ENCODE data around the gene MYO10.
"Not testable (repeated sequence)": the region's sequence is repeated elsewhere in the genome, so short reads cannot be mapped to it uniquely, and the experiment has no call there.

Gene MYO10

DNA sequence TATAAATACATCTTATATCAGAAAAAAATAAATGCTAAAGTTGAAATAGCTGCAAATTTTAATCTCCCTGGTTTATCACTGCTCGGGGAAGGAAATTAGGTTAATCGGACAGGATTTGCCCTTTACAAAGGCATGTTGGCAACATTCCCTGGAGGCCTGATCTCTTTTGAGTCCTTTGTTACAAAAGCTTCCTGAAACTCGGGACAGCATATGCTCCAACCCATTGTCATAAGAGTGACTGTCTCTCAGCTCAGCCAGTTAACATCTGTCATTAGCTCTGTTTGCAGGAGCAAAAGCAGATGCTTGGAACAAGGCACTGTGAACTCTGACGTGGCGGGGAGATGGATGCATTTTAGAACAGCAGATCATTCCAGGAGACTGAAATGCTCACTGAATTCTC lies 80.6 kb downstream of the MYO10 start:
- DNase-seq = no peak

DNA sequence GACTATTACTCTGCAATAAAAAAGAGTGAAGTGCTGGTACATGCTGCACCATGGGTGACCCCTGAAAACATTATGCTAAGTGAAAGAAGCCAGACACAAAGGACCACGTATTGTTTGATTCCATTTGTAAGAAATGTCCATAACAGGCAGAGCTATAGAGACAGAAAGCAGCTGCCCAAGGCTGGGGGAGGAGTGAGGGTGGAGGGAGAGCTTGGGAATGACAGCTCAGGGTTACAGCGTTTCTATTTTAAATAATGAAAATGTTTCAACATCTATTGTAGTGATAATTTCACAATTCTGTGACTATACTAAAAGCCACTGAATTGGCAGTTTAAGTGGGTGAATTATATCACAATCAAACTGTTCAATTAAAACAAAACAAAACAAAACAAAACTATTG lies 81.7 kb downstream of the MYO10 start:
- no peak for DNase-seq

DNA sequence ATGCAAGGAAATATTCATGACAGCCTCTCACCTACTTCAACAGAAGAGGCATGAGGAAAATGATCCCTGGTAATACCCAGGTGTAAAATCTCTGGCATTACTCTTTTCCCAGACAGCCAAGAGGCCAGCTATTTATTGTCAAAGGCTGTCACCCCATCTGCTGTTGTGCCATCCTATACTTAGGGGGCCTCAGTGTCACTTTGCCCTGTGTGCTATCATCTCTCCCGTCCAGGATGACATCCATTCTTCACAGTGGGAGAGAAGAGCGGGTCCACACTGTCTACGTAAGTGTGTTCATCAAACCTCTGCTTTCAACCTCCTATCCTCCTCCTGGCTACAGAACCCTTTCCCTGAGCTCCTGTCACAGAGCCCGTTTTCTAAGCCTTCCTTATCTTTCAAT lies 82.6 kb downstream of the MYO10 start:
- DNase-seq = no peak

DNA sequence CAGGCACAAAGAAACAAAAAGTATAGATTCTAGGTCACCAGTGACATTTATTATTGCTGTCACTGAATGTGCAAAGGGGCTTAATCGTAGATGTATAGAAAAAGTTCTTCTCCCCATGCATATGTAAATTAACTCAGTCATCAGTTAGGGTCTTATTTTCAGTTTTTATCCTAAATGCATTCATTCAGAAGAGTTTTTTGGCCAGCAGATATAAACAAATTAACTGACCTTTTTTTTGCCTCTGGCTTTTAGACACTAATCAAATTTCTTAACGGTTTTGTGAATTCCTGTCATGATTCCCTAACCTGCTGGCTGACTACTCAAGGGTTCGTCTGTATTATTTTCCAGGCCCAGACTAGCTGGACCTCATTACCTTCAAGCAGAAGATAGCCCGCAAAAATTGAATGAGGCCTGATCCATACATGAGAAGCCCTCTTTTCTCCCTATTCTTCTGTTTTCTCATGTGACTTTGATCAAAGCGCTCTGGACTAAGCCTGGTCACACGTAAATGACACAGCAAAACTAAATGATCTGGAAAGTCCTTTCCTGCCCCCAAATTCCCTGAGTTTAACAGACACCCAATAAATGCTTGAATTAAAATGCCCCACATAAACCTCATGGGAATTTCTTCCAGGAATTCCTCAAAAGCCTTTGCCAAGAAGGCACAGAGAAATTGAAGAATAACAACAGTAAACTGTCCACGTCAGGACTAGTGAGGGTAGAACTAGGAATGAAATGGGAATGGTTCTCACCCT lies 83.7 kb downstream of the MYO10 start:
- DNase-seq = no peak

DNA sequence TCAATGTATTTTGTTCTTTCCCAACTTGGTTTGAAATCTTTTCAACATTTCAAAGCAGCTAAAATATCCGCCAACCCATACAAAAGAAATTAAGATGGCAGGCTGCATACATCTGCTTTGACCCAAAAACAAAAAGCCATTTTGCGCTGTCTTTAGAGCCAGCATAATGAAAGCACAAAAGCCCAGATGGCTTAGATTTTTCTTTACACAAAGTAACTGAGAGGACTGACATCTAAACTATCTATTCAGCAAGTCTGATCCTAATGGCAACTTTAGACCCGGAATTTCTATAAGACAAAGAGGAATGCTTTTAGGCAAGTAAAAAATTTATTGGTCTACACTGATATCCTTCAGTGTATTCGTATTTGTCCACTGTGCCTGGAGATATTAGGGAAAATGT lies 86.3 kb downstream of the MYO10 start:
- DNase-seq = no peak

DNA sequence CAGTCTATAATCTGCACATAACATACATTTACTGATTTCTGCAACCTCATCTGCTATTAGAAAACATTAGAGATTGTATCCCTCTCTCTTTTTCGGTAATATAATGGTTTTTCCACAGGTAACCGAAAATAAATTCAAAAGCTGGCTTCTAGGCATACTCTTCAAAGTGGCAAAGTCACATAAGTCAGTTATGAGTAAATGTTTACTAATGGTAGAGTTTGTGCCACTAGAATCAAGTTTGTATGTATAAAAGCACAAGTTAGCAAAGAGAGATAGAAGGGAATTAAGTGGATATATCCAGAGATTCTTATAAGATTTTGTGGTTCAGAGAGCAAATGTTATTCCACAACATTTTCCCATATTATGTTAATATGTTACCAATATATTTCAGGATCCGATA lies 86.9 kb downstream of the MYO10 start:
- DNase-seq = no peak

DNA sequence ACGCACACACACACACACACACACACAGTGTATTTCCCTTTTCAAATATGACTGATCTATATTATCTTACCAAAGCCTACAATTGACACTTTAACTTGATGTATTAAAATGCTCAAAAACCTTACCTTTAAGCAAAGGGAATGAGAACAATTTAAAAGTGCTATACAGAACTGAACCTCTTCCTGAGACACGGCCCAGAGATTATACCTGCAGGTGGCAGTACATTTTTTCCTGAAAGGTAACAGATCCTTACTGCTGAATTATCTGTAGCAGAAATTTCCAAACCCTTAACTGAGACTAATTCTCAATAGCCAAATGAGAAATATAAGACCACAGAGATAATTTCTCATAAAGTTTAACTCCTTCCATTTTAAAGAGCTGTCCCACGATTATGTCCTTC lies 91.1 kb downstream of the MYO10 start:
- DNase-seq = no peak

DNA sequence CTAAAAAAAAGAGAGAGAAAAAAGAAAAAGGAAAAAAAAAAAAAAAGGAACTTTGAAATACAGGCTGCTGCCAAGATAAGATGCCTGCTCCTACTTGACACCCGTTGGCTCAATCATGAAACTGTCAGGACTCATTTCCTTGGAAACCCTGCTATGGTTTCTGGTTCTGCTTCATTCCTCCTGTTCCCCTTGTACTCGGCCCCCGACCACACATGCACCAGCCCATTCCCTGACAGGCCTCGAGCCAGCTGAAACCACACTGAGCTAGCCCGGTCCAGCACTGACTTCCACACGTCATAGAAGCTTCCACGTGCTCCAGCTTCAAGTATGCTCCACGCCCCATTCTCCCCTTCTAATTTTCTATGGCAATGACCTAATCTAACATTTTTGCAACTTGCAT lies 93.2 kb downstream of the MYO10 start:
- no peak for DNase-seq

DNA sequence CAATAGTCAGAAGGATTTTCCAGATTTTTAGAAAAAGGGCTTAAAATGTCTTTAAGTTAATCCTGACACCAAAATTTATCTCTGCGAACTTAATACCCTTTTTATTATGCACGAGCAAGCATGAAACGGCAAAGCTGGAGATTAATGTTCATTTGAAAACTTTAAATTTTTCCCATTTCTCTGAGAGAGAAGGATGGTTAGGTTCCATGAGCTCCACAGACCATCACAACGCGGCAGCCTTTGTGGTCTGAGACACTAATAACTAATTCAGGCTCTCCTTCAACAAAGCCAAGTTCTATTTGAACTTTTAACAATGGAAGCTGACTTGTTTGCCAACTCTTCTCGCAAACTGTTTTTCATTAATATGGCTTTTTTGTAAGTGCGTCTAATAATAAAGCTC lies 94.7 kb downstream of the MYO10 start:
- DNase-seq = no peak

DNA sequence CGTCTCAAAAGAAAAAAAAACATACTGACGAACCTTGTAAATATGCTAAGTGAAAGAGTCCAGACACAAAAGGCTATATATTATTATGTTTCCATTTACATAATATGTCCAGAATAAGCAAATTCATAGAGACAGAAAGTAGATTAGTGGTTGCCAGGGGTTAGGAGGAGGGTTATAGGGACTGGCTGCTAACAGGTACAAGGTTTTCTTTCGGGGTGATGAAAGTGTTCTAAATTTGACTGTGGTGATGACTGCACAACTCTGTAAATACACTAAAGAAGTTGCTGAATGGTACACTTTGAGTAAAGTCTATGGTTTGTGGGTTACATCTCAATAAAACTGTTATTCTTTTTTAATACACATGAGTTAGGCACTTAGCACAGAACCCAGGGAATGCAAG lies 98.8 kb downstream of the MYO10 start:
- no peak for DNase-seq

DNA sequence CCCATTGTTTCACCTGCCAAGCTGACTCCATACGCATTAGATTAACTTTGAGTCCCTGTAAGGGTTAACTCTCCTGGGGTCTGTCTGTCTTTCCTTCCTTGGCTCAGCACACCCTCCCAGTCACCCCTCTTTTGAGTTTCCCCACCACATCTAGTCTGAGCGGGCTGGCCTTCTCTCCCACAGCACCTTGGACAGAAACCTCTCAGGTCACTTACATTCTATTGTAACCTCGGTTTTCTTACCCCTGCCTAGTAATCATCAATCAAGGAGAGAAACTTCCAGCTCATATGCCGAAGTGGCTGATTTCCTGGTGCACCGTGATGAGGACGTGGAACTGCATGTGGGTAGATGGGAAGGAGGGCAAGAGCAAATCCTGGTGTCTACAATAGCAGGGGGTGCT lies 102.1 kb downstream of the MYO10 start:
- DNase-seq = no peak

DNA sequence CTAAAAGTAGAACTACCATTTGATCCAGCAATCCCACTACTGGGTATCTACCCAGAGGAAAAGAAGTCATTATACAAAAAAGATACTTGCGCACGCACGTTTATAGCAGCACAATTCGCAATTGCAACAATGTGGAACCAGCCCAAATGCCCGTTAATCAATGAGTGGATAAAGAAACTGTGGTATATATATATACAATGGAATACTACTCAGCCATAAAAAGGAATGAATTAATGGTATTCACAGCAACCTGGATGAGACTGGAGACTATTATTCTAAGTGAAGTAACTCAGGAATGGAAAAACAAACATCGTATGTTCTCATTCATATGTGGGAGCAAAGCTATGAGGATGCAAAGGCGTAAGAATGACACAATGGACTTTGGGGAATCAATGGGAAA lies 104.8 kb downstream of the MYO10 start:
- DNase-seq = not testable (repeated sequence)

DNA sequence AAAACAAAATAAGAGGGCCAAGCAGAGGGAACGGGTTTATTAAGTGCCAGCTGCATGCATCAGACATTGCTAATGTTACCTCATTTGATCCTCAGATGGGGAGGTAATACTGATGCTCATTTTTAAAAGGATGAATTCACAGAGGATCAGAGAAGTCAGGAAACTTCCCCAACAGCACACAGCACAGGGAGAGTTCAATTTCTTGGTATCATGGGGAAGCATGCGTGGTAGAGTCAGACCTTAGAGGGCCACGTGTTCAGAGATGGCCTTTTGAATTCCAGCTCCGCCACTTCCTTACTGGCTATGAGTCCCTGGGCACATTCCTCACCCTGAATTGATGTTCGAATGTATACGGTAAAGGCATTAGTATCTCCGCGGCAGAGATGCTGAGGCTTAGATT lies 108.3 kb downstream of the MYO10 start:
- no peak for DNase-seq

DNA sequence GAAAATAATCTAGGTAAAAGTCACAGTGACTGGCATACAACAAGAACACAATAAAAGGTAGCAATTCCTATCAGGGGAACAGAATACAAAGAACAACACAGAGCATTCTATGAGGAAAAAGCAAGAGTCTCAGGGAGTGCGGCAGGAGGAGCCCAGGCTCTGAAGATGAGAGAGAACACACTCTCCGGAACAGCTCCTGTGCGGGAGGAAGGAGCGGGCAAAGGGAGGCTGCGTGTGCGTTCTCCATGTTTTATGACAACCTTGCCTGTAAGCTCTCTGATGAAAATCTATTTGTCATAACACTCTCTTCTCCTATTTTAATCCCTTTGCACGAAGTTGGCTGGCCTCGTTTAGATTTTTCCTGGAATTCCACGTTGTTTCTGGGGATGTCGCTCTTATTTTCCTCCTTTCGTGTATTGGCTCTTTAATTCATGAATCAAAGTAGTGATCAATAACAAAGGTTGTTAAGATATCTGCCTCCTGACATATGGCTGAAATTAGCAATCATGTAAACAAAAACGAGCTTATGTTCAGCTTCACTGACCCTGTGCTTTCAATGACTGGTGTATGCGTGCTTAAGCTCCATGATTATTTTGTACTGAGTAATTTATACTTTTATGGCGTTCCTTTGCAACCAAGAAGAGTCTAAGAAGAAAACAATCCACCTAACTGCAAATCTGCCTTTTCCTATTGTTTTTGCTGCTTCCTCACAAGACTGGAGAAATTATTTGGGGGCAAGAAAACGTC lies 109.5 kb downstream of the MYO10 start:
- DNase-seq = no peak

DNA sequence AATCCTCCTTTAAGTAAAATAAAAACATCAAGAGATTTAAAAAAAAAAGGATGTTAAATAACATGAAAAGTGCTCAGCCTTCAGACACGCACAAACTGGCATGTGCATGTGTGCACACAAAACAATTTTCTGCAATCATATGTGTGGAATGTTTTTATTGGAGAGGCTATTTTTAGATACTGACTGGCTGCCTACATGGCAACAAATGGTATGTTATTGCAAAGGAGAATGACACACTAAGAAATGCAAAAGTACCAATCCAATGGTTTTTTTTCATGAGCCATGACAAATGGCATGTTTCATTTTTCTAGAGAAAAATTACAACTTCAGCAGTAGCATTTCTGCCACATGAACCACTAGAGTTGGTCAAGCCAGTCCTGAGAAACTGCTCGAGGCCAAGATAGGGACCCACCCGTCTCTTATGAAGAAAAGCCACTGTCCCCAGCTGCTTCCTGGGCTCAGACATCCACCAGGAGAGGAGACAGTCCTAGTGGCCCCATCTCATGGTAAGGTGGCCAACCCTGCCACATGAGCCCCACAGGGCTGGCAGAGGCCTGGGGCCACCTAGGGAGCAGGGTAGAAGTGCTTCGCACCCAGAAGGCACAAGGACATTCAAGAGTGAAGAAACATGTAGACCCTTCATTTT lies 116.4 kb downstream of the MYO10 start:
- DNase-seq = no peak

DNA sequence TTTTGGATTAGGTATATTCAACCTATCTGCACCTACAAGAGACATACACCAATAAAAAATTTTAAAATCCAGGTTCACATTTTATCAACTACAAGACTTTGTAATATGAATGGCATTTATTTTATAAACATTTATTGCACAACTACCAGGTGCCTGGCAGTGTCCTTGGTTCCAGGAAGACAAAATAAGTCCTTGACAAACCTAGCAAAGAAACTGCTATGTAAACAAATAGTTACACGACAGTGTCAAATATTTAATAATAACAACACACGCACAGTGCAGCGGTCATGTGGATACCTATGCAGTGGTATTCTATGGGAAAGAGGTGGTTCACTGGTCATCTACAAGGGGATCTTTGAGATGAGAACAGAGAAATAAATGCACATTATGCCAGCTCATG lies 120.7 kb downstream of the MYO10 start:
- no peak for DNase-seq

DNA sequence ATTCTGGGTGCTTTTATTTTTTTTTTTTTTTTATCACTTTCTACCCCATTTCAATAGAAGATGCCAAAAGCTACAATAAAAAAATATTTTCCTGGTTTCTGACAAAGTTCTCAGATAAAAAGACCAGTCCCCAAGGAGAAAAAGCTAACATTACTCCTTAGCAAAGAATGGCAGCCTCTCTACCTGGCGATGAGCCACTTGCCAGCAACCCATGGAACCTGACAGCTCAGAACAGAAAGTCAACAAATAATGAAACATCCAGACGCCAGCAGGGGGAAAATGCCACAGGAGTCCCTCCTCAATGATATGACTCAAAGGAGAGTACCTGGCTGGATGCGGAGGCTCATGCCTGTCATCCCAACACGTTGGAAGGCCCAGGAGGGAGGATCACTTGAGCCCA lies 123.2 kb downstream of the MYO10 start:
- DNase-seq = no peak

DNA sequence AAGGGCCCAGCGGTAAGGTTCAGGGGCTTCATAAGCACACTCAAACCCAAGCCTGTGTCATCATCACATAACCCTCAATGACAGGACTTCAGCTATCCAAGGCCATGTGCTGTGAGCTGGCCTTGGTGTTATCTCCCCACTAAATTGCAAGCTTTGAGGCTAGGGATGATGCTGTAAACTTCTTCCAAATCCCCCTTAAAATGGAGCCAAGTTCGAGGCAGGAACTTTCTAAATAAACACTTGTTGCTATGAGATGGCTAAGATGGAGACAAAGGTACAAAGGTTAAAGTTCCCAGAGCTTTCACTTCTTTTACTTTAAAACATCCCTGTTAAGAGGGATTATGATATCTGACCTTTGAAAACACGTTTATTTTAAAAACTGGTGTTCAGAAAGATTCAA lies 123.6 kb downstream of the MYO10 start:
- DNase-seq = no peak

DNA sequence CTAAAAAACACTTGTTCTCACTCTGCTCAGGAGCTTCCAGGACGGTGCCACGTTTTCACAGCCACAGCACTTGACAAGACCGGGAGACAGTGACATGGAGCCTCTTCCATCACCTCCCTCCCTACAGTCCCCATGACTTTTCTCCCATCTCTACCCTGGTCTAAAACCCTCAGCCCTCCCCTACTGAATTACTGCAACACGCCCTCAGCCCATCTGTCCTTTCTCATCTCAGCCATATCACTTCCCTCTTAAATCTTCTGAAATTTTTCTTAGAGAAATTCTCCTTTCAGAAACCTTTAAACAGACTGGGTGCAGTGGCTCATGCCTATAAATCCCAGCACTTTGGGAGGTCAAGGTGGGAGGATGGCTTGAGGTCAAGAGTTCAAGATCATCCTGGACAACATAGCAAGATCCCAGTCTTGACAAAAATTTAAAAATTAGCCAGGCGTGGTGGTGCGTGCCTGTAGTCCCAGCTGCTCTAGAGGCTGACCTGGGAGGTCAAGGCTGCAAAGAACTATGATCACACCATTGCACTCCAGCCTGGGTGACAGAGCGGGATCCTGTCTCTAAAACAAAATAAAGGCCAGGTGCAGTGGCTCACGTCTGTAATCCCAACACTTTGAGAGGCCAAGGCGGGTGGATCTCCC lies 125.8 kb downstream of the MYO10 start:
- no peak for DNase-seq

DNA sequence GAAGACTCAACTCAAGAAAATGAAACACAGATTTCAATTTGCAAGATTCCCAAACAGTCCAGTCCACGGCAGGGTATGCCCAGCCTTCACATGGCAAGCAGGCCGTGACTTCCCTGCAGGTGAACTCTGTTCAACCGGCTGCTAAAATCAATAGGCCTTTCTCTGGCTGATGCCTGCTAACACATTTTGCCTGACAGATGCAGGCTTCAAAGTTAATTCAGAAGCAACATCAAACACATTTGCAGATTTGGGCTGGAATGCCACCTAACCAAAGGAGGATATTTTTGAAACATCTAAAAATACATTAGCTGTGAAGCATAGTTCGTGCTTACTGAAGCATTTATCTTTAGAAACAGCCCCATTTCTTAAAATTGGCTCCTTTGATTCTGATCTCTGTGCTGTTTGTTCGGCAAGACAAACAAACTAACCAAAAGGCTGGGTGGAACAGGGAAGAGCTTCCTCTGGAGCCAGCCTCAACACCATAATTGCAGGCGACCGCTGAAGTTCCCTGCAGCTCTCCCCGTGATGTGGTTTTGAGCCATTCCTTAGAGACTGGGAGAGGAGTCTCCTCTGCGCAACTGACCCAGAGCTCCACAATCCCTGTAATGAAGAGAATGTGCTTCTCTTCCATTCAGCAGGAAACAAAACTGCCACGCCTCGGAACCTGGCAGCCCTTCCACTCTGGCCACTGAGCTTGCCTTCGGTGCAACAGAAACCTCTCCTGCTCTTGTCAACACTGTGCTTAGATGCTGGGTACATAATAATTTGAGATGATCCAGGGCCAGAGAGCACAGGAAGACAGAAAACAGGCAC lies 126.5 kb downstream of the MYO10 start:
- no peak for DNase-seq

DNA sequence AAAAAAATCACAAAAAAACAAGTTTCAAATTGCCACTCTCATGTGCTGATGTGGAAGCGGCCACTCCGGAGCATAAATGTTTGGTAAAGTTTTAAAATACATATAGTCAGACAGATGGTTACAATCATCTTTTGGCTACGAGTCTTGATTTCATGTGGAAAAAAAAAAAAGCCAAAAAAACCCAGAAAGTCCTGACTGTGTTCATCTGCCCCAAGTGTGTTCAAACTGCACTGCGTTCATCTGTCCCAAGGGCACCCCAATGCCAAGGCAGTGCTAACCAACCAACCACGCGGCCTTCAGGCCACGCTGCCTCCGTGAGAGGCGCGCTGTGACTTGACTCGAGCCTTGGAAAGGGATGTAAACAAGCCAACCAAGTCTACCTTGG lies 127.1 kb downstream of the MYO10 start:
- DNase-seq = no peak

DNA sequence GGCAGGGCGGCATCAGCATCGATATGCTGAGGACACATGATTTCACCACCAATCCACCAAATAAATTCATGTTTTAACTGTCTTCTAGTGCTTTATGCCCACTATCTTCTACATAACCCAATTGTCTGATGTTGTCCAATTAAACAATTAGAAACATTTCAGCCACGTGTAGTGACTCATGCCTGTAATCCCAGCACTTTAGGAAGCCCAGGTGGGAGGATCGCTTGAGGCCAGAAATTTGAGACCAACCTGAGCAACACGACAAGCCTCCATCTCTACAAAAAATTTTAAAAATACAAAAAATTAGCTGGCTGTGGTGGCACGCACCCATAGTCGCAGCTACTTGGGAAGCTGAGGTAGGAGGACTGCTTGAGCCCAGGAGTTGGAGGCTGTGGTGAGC lies 128.1 kb downstream of the MYO10 start:
- DNase-seq = no peak

DNA sequence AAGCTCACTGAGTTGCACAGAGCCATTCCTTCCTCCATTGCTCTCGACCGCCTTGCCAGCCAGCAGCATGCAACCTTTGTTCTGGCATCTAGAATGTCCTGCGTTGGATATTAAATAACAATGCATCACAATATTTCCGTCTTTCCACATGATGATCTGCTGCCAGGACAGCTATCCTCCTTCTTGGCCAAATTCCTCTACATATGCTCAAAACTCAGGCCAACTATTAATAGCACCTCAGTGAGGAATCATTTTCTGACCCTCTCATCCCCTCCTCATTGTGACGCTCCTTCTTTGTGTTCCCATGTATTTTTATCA lies 128.6 kb downstream of the MYO10 start:
- DNase-seq = no peak

Measured in activated naive CD4-positive, alpha-beta T cell treated with Interleukin-2 at 50 U/mL for 16 hours (primary cell).